Germinal center (tissue), 1 donor: ENCODE results near the gene PER1.

Experiments
- DNase-seq: peaks from one replicate; pipeline ENCODE4 v3.0.0; 2012; ENCODE audit warnings: mixed read lengths, low spot score

The PER1 gene, protein sequence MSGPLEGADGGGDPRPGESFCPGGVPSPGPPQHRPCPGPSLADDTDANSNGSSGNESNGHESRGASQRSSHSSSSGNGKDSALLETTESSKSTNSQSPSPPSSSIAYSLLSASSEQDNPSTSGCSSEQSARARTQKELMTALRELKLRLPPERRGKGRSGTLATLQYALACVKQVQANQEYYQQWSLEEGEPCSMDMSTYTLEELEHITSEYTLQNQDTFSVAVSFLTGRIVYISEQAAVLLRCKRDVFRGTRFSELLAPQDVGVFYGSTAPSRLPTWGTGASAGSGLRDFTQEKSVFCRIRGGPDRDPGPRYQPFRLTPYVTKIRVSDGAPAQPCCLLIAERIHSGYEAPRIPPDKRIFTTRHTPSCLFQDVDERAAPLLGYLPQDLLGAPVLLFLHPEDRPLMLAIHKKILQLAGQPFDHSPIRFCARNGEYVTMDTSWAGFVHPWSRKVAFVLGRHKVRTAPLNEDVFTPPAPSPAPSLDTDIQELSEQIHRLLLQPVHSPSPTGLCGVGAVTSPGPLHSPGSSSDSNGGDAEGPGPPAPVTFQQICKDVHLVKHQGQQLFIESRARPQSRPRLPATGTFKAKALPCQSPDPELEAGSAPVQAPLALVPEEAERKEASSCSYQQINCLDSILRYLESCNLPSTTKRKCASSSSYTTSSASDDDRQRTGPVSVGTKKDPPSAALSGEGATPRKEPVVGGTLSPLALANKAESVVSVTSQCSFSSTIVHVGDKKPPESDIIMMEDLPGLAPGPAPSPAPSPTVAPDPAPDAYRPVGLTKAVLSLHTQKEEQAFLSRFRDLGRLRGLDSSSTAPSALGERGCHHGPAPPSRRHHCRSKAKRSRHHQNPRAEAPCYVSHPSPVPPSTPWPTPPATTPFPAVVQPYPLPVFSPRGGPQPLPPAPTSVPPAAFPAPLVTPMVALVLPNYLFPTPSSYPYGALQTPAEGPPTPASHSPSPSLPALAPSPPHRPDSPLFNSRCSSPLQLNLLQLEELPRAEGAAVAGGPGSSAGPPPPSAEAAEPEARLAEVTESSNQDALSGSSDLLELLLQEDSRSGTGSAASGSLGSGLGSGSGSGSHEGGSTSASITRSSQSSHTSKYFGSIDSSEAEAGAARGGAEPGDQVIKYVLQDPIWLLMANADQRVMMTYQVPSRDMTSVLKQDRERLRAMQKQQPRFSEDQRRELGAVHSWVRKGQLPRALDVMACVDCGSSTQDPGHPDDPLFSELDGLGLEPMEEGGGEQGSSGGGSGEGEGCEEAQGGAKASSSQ (N-terminal part only)

DNA sequence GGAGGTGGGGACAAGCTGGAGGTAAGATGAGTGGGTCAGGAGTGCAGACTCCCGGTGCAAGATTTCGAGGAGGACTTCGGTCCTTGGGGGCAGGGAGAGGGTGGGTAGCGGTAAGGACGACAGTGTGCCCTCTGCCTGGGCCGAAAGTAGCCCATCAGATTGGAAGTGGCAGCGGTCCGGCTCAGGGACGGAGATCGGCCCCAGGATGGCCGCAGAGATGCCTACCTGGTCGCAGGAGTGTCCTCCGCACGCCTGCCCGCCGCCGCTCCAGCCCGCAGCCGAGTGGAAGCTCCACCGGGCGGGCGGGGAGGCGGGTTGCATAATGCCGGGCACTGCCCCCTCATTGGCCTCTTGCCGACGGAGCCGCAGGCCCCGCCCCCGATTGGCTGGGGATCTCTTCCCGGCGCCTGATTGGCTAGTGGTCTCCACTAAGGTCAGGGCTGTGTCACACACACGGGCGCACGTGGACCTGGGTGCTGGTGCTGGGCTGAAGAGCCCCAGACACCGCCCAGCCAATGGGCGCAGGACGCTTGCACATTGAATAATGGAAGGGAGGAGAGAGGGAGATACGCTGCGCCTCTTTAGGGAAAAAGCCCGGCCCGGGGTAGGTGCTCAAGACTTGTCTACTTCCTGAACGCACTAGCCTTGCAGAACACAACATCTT lies at the start of gene PER1:
TSS of gene PER1 (minus strand) at position 293 of the 664 bp plus-strand sequence. CDS start 1,698 bp downstream, outside the sequence.
- peak; percentile 90 for DNase-seq

DNA sequence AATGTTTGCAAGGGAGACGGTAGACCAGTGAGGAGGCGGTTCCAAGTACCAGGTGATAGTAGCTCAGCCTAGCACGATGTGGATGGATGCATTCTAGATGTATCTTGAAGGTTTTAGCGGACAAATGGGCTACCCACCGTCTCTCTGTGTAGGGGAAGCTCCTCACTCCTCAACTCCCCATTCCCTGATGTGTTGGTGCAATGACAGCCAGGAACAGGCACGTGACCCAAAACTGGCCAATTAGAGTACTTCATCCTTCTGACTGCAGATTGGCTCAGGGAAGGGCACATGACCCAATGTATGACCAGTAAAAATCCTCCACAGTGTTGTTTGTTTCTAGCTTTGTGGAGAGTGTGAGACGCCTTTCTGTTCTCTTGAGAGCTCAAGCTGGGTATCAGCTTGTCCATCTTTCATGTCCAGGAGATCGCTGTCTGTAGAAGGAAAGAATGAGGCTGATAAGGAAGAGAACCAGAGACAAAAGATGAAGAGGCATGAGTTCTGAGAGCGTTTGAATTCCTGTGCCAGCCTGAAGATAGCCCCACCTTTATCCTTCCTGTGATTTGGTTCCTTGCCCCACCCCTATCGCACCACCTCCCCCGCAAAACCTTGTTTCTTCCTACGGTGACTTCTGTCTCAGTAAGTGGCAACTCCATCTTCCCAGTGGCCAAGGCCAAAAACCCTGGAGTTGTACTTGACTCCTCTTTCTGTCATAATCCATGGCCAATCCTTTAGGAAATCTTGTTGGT lies 40.0 kb upstream of the PER1 start:
- peak; percentile 83 for DNase-seq

DNA sequence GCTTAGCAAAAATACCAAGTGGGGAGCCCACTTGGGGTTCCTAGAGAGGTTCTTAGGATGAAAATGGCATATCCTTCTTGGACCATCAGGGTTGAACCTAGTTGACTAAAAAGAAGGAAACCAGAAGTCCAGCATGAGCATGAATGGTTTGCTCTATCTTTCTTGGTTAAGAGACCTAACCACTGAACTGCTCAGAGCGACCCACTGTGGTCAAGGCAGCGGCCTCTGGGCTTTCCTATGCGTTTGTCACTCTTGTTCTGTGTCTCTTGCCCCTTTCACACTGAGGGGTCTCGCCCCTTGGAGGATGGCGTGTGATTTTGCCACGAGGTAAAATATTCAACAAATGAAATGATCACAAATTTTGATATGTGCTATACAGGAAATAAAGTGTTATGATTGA lies 38.3 kb upstream of the PER1 start:
- DNase-seq: no peak

DNA sequence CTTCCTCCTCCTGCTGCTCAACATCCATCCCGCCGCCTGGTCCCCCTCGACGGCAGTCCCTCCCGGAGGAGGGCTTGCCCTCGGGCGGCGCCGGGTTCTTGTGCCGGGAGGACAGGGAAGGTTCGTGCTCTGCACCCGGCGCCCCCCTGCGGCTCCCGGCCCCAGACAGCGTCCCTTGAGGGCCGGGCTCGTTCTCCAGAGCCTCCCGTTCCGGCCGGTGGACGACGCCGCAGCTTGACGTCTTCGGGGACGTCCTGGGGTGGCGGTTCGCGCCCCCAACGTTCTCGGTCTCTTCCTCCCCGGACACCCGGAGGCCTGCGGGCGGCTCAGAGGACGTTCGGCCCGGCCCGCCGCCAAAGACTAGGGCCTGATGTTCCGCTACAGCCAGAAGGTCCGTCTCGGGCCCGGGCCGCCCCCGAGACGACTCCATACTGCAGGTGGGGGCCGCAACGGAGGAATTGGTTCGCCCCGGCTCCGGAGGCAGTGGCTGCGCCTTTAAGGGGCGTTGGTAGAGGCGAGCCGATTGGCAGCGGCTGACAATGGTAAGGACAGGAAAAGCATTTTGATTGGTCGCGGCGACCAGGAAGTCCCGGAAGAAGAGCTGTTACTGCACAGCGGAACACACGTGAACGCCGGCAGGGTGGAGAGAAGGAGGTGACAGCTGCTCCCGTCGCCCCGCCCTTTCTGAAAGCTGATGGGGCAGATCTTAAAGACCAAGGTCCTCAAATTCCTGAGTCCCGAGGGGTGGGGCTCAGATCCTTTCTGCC lies 37.7 kb upstream of the PER1 start, which contains the start of gene BORCS6:
TSS of gene BORCS6 (minus strand) at position 470 of the 767 bp plus-strand sequence. CDS start at position 430, 40 bp downstream.
- peak; percentile 97 for DNase-seq

DNA sequence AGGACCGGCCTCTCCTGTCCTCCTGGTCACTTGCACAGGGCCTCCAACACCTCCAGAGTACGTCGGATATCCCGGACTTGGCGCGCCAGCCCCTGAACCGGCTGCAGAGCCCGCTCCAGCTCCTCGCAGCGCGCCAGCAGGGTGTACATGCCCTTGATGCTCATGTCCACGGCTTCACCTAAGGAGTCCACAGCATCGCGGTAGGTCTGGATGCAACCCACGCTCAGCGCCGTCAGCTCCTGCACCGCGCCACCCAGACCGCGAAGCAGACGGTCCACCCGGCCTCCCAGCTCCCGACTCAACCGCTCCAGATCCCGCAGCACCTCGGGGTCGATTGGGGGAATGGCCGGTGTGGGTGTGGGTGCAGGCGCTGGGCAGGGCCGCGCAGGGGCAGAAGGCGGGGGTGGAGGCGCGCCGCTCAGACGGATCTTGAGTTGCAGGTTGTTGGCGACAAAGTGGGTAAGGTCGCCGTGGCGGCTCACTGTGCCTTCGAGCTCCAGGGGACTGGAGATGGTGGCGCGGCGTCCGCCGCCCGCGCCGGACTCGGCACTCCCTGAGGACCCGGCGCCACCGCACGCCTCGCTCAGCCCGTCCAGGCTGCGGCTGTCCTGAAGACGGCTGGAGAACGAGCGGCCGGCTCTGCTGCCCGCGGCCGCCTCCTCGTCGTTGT lies 37.0 kb upstream of the PER1 start:
- DNase-seq: no peak

DNA sequence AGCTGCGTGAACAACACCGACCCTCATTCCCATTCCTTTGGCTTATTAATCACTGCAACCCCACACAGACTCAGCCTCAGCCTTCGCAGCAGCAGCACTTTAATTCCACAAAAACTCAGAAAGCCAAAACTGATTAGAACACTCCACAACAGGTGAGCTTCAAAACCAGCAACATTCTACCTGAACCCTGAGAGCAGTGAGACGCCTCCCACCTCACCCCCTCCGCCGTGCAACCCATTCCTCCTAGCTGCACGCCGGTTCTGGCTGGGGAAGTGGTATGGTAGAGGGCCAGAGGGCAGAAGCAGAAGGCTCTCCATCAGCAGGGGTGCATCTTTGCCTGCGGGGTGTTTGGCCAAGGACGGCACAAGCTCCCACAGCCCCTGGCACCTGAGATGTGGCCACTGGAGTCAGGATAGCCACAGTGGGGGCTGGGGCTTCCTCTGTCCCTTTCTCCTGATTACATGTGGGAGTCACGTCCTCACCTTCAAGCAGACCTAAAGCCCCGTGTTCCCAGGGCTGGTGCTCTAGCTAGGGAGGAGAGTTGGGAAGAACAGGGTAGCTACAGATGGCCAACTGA lies 36.1 kb upstream of the PER1 start:
- no peak for DNase-seq

DNA sequence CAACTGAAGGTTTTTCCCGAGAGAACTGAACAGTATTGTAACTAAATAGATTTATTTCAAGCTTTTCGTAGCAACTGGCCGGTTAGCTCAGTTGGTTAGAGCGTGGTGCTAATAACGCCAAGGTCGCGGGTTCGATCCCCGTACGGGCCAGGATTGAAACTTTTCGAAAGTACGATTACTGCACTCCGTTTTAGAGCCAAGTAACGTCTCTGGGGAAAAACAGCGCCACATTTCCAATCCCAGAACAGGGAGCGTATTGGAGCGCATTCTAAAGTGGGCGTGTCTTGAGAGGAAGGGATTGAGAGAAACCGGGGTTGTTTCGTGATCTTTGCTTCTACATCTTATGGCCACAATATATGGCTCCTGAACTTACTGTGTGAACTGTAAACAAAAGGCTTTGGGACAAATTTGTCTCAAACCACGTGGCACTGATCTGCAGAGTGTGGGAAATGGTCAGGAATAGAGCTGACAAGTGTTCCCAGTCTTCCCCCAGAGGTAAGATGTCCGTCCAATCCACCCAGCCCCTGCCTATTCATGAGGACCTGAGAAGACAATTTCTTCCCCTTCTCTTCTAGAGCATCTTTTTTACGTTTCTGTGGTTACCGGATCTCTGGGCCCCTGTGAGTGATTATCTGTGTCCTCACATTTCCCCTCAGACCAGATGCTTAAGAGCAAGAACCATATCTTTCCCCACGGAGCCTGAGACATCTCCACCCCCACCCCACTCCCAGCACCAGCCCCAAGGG lies 35.5 kb upstream of the PER1 start:
- peak; percentile 71 for DNase-seq

DNA sequence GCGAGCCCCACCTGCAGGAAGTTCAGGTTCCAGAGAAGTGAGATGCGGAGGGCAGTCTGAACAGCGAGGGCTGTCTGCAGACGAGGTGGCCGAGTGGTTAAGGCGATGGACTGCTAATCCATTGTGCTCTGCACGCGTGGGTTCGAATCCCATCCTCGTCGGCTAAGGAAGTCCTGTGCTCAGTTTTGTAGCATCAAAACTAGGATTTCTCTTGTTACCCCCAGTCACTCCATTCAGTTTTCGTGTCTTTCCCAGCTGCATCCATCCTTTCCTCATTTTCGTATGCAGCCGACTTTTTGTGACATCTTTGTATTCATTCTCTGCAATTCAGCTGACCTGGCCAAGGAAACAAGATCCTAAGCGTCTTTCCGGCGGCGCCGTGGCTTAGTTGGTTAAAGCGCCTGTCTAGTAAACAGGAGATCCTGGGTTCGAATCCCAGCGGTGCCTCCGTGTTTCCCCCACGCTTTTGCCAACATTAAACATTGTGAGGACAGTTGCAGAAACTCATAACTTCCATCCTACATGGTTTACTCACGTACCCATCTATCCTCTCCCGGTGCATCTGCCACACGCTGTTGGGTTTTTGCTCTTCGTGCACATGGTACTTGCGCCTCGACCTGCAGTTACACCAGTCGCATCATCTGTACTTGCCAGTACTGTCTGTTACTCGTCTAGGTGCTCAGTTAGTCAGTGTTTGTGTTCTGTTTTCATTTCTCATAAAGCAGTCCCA lies 34.7 kb upstream of the PER1 start:
- peak; percentile 68 for DNase-seq

DNA sequence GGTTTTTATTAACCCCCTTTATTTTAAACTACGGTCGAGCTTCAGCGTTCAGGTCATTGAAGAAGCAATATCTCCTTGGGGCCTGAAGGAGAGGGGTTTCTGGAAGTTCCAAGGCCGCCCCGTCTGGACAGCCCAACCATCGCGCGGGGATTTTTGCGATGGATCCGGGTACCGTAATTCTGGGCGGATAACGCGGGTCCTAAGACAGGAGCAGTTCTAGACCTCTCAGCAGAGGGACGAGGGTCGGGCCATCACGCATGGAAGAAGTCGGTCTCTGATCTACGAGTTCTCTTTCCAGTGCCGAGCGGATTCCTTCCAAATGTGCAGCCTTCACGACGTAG lies 34.2 kb upstream of the PER1 start:
- no peak for DNase-seq

DNA sequence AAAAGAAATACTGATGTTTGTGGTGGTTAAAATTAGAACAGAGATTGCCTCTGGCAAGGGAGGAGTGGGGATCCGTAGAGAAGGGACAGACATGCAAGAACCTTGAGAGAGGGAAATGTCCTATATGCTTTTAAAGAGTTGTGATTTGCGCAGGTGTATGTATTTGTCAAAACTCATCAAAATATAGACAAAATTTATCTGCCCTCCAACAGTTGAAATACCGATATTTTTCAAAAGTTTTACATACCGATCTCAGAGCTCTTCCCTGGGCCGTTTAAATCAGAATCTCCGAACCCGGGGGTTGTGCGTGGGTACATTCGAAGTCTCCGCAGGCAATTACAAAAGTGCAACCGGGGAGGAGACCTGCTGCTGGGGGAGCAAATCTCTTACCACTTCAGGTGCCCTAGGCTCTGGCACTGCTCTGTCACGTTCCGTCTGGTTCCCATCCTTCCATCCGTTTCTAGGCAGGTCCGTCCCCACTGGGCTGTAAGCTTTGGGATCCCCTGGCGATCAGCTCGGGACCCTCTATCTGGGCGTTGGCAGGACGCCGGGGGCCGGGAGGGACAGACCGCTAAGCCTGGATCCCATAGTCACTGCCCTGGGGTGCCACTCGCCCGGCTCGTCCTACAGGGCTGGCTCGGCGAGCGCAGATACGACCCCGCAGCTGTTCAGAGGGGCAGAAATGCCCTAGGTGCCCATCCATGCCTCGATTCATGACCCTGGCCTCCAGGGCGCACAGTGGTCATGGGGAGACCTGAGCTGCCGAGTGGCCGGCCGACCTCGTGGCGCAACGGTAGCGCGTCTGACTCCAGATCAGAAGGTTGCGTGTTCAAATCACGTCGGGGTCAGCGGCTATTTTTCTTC lies 33.6 kb upstream of the PER1 start:
- DNase-seq: peak; percentile 69

DNA sequence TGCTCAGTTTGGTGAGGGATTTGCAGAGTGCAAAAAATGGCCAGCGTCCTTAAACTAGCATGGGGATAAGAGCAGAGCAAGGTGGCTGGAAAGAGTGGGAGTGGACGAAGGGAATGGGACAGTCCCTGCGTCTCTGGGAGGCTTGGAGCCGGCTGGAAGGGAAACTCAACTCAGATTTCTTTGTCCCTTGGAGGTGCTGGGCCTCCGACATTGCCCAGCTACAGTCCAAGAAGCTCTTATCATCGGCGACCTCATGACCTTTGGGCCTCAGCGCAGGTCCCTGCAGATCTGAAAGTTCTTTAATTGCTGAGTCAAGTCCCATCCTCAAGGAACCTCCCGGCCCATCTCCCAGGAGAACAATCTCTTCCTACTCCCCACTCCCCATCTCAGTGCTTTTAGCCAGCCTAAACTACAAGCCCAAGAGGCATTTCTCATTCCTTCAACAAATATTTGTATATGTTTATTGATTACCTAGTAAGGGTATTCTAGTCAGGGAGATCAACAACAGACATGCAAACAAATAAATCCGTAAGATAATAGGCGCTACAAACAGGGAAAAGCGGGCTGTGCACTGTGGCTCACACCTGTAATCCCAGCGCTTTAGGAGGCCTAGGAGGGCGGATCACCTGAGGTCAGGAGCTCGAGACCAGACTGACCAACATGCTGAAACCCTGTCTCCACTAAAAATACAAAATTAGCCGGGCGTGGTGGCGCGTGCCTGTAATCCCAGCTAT lies 25.0 kb upstream of the PER1 start:
- DNase-seq: no peak

DNA sequence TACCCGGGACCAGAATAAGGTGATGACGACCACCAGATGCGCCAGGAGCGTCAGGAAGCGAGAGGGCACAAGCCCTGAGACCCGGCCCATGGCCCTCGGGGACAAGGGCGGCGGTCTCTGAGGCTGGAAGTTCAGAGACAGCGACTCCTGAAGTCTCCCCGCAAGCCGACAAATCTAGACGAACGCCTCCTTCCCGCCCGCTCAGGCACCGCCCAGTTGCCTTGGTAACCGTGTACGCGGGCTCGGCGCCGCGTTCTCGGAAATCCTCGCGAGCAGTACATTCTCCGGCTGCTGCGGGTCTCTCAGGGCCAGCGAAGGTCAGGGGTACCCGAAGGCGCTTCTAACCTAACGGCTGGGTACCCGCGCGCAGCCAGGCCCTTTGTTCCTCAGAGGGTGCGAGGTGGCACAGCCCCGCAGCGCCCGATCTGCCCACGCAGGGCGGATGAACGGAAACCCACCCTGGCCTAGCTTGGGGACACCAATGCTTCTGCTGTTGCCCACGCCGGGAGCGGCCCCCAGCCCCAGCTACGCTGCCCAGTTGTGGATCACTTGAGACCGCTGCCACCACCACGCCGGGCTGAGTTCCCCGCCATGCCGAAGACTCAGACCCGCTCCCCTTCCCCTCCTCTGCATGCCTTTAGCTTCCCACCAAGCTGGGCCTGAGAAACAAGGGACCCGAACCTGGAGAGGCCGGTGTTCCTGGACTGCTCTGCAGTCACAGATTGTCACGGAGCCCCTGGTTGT lies 24.2 kb upstream of the PER1 start, which contains the start of gene TMEM107:
TSS of gene TMEM107 (minus strand) at position 184 of the 744 bp plus-strand sequence. CDS start at position 90, 94 bp downstream.
- DNase-seq: peak; percentile 79

DNA sequence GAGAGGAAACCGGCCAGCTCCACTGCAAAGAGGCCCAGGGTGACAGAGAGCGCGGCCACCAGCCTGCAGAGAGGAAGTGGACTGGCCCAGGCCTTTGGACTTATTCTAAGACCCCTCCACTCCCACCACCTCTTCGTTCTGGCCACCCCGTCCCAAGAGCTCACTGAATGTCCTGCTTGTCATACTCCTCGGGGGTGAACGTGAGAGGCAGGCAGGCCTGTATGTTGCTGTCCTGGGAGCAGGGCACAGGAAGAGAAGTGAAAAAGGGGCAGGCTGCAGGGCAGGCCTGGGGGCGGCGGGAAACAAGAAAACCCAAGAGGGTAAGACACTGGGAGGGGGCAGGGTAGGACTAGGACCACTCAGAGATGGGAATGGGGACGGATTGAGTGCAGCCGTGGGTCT lies 23.6 kb upstream of the PER1 start:
- DNase-seq: no peak

DNA sequence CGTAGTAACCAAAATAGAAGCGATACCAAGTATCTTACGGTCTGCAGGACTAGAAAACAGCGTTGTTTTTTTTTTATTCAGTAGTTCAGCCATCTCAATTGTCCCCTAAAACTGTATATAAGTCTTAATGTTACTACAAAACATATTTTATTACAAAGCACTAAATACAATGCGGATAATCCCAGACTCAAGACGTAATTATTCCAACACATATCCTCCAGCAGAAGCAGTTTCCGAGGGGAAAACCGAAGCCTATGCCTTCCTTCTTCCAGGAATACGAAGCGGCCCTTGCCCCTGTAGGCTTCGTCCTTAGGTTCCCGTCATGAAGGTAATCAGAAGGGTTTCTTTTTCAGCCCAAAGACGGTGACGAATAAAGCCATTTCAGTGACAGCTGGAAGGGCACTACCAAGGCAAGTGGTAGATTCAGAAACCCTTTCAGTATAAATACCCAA lies 21.7 kb upstream of the PER1 start:
- no peak for DNase-seq
